Gastroesophageal sphincter (tissue), 3 donors: ENCODE measurements around the gene NFATC3.

Experiments used
- POLR2A ChIP-seq, 2 donors: fragments of 450-650 bp; IDR thresholded peaks; one replicate each; pipeline ENCODE4 v1.6.1; 2017; ENCODE audit warnings: antibody characterized with exemption in 2 of 2, mild to moderate bottlenecking in 2 of 2, moderate library complexity in 1 of 2
- POLR2AphosphoS5 ChIP-seq: sonication (generic); formaldehyde crosslinking; IDR thresholded peaks from one replicate; pipeline ENCODE4 v1.6.1; 2017; ENCODE audit warnings: antibody characterized with exemption
- TF ChIP-seq, protein P1 (sequence below), 4 experiments: fragments of 200-600 bp in 2 of 4; fragments of 450-650 bp in 2 of 4; sonication (generic) in 1 of 4; IDR thresholded peaks; one replicate each; pipeline ENCODE4 v1.5.1; 2017 to 2019; ENCODE audit warnings: antibody characterized with exemption in 4 of 4, mild to moderate bottlenecking in 2 of 4, moderate library complexity in 2 of 4

DNA sequence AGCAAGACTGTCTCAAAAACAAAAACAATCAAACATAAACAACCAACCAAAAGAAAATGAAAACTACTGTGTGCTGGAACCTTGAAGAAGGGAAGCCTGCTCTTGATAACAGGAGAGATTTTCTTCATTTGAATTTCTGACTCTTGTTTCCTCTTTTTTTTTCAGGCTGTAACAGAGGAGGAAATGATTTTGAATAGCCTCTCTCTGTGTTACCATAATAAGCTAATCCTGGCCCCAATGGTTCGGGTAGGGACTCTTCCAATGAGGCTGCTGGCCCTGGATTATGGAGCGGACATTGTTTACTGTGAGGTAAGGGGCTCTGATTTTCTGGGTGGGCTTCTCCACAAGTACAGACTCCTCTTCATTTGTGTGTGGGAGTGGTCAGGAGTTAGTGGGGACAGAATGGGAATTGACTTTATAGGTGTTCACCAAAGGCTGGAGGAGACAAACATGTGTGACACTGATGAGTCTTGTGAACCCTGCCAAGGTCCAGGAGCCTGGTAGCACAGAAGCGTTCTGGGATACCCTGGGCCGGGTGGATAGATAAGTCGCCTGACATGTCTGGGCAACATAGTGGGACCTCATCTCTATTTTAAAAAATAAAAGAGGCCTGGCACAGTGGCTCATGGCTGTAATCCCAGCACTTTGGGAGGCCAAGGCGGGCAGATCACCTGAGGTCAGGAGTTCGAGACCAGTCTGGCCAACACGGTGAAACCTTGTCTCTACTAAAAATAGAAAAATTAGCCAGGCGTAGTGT lies 47.2 kb upstream of the NFATC3 start:
- TF ChIP-seq, protein P1, sequence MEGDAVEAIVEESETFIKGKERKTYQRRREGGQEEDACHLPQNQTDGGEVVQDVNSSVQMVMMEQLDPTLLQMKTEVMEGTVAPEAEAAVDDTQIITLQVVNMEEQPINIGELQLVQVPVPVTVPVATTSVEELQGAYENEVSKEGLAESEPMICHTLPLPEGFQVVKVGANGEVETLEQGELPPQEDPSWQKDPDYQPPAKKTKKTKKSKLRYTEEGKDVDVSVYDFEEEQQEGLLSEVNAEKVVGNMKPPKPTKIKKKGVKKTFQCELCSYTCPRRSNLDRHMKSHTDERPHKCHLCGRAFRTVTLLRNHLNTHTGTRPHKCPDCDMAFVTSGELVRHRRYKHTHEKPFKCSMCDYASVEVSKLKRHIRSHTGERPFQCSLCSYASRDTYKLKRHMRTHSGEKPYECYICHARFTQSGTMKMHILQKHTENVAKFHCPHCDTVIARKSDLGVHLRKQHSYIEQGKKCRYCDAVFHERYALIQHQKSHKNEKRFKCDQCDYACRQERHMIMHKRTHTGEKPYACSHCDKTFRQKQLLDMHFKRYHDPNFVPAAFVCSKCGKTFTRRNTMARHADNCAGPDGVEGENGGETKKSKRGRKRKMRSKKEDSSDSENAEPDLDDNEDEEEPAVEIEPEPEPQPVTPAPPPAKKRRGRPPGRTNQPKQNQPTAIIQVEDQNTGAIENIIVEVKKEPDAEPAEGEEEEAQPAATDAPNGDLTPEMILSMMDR (IDR thresholded peaks at IDR 0.05): no peak
- TF ChIP-seq POLR2AphosphoS5 (no peak), POLR2A (IDR thresholded peaks at IDR 0.05) (no peak)
